T-helper 2 cell treated with Interferon-gamma antibody and Interleukin-4, amounts not matched to agents 5 μg/mL and 100 μg/mL, for 36 hours (primary cell): ENCODE measurements around the gene ITM2C.

Experiments used
- DNase-seq: peaks from one replicate; pipeline ENCODE4 v3.0.0; 2021; ENCODE audit warnings: low spot score
- H3K27ac Mint-ChIP-seq: one replicate; pipeline ENCODE4 v1.8.0; 2021; ENCODE audit warnings: mild to moderate bottlenecking, mixed read lengths
- H3K27me3 Mint-ChIP-seq: one replicate; pipeline ENCODE4 v1.8.0; 2021; ENCODE audit warnings: low read depth, mixed read lengths
- H3K36me3 Mint-ChIP-seq: one replicate; pipeline ENCODE4 v1.8.0; 2021; ENCODE audit warnings: low read depth, mixed read lengths
- H3K4me1 Mint-ChIP-seq: one replicate; pipeline ENCODE4 v1.8.0; 2021; ENCODE audit warnings: low read depth, mixed read lengths
- H3K4me3 Mint-ChIP-seq: one replicate; pipeline ENCODE4 v1.8.0; 2022; ENCODE audit warnings: mild to moderate bottlenecking, moderate library complexity, mixed read lengths
- H3K9me3 Mint-ChIP-seq: one replicate; pipeline ENCODE4 v1.8.0; 2021; ENCODE audit warnings: mixed read lengths

The ITM2C gene

GRCh38 chr2:230865307-230865765 lies 594 bp downstream of the ITM2C start:
- H3K27me3 Mint-ChIP-seq: peaks cover 46% of the 10 kb centered on the region
- DNase-seq: no peak
- no peaks in the 10 kb centered on the region for H3K9me3 Mint-ChIP-seq
- H3K4me1 Mint-ChIP-seq: peaks cover 19% of the 10 kb centered on the region
- H3K36me3 Mint-ChIP-seq: peaks cover 1% of the 10 kb centered on the region
- no peak overlapping the region for H3K27ac Mint-ChIP-seq
- peak overlapping the region; percentile 94 for H3K4me3 Mint-ChIP-seq

DNA sequence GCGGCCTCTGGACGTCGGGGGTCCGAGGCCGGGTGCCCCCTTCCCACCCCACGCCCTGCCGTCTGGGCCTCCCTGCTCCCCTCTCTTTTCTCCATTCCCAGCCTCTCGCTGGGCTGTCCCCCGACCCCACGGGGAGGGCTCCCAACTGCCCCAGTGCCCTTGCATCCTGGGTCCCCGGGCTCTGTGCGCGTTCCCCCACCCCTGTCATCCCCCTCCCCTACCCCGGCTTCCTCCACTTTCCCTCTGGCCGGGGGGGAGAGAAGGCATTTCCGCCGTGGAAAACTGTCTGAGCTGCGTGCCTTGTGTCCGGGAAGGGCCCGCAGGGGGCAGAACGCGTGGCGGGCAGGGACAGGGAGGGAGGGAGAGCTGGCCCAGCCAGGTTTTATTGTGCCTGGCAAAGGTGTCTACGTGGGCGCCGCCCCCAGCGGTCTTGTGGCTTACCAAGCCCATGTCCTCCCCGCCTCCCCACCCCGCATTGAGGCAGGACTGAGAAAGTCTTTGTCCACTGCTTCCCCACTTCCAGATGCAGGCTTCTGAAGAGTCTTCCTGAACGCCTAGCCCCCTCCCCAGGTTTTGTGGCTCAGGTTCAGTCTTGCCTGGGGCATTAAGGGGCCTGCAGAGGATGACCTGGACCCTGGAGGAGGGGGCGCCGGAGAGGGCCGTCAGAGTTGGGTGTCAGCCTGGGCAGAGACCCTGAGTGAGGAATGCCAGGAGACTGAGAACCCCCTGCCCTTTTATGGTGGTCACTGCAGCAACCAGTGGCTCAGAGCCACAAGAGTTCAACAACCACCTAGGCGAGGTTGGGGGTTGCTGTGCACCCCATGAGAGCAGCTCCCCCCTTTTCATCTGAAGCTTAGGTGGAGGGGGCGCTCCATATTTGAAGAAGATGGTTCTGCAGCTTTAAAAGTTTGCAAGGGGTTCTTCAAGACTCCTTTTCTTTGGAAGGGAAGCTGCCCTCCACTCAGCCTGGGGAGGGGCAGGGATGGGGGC lies 1.3 kb downstream of the ITM2C start:
- Mint-ChIP-seq H3K9me3 (no peaks in the 10 kb centered on the region), H3K27ac (no peak overlapping the region), H3K27me3 (peaks cover 42% of the 10 kb centered on the region), H3K4me3 (peak overlapping the region; percentile 94), H3K4me1 (peaks cover 19% of the 10 kb centered on the region), H3K36me3 (peaks cover 1% of the 10 kb centered on the region)
- no peak for DNase-seq

DNA sequence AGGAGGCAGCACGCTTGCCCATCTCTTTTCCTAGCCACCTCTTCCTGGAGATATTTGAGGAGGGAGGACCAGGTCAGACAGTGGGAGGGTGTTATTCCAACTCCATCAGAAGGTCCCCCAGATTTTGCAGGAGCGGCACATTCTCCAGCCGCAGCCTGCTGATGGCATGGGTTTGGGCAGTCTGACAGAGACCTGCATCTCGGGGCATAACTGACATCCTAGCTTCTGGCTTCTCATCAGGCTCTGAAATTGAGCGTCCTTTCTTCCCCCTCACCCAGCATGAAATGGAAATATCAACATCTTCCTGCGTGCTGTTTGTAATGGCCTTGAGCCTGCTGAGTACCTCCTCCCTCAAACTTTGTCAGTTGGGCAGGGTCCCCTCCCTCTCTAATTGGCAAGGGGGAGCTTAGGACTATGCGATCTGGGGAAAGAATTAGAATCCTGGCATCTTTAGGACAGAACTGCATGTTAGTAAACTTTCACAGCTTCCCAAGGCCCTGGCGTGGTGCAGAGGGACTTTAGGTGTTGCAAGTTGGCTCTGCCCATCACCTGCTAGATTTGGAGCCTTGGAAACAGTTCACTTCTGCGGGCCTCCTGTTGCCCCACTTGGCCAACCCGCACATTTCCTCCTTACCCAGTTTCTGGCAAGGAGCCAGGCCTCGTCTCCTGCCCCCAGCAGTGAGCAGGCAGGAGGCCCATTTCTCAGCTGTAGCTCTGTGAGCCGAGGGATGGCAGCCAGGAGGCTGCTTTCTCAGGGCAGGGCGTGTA lies 2.2 kb downstream of the ITM2C start:
- H3K27me3 Mint-ChIP-seq: peaks cover 35% of the 10 kb centered on the region
- no peak overlapping the region for H3K27ac Mint-ChIP-seq
- H3K9me3 Mint-ChIP-seq: no peaks in the 10 kb centered on the region
- H3K4me1 Mint-ChIP-seq: peaks cover 13% of the 10 kb centered on the region
- no peak overlapping the region for H3K4me3 Mint-ChIP-seq
- H3K36me3 Mint-ChIP-seq: peaks cover 1% of the 10 kb centered on the region
- no peak for DNase-seq

GRCh38 chr2:230868161-230868946 lies 3.6 kb downstream of the ITM2C start:
- peaks cover 1% of the 10 kb centered on the region for H3K36me3 Mint-ChIP-seq
- peaks cover 13% of the 10 kb centered on the region for H3K4me1 Mint-ChIP-seq
- H3K9me3 Mint-ChIP-seq: no peaks in the 10 kb centered on the region
- H3K27ac Mint-ChIP-seq: no peak overlapping the region
- H3K27me3 Mint-ChIP-seq: peaks cover 24% of the 10 kb centered on the region
- H3K4me3 Mint-ChIP-seq: no peak overlapping the region
- no peak for DNase-seq

- Mint-ChIP-seq H3K27ac (no peak overlapping the region), H3K36me3 (peaks cover 1% of the 10 kb centered on the region), H3K4me3 (no peak overlapping the region), H3K27me3 (peaks cover 15% of the 10 kb centered on the region), H3K9me3 (no peaks in the 10 kb centered on the region), H3K4me1 (peaks cover 11% of the 10 kb centered on the region)
- no peak for DNase-seq
These were observed 4.5 kb downstream of the ITM2C start for GRCh38 chr2:230868947-230869913.

GRCh38 chr2:230869914-230870543 lies 5.3 kb downstream of the ITM2C start:
- H3K4me1 Mint-ChIP-seq: peaks cover 8% of the 10 kb centered on the region
- no peaks in the 10 kb centered on the region for H3K36me3 Mint-ChIP-seq
- no peak overlapping the region for H3K4me3 Mint-ChIP-seq
- no peak for DNase-seq
- peaks cover 11% of the 10 kb centered on the region for H3K27me3 Mint-ChIP-seq
- H3K9me3 Mint-ChIP-seq: no peaks in the 10 kb centered on the region
- H3K27ac Mint-ChIP-seq: no peak overlapping the region

DNA sequence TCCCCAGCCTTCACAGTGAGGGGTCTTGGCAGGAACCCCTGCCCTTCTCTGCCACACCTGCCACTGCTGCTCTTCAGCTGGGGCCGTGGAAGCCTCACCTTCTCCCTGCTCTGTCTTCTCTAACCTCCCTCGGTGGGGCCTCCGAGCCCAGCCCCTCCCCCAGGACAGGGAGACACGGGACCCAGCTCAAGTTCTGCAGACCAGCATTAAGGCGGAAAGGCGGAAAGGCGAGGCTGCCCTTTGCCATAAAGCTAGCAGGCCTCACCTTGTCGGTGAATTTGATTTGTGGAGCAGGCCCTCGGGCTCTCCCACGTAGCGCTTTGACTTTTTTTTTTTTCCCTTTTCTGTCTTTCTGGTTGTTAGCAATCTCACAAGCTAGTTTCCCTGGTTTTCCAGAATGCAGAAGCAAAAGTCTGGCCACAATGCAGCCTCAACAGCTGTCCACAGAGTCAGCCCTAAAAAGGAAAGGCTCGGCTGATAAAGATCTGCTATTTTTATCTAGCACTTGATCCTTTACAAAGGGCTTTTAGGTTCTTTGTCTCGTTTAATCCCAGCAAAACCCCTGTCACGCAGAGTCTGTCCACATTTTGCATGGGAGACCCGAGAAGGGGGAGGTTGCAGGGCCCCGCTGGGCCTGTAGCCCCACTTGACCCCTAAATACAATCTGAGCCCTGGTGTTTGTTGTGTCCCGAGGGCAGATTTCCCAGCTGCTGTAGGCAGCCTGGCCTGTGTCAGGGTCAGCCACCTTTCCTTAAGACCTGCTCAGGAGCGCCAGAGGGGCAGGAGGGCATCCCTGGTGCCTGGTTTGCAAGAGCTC lies 6.0 kb downstream of the ITM2C start:
- no peak overlapping the region for H3K27ac Mint-ChIP-seq
- H3K36me3 Mint-ChIP-seq: no peaks in the 10 kb centered on the region
- no peak overlapping the region for H3K4me3 Mint-ChIP-seq
- H3K4me1 Mint-ChIP-seq: peaks cover 8% of the 10 kb centered on the region
- peaks cover 9% of the 10 kb centered on the region for H3K27me3 Mint-ChIP-seq
- no peaks in the 10 kb centered on the region for H3K9me3 Mint-ChIP-seq
- no peak for DNase-seq

- Mint-ChIP-seq H3K4me3 (no peak overlapping the region), H3K36me3 (no peaks in the 10 kb centered on the region), H3K27me3 (peaks cover 7% of the 10 kb centered on the region), H3K9me3 (no peaks in the 10 kb centered on the region), H3K27ac (no peak overlapping the region), H3K4me1 (peaks cover 4% of the 10 kb centered on the region)
- DNase-seq: no peak
These were observed 6.8 kb downstream of the ITM2C start for GRCh38 chr2:230871361-230872150.

GRCh38 chr2:230872151-230872967 lies 7.6 kb downstream of the ITM2C start:
- Mint-ChIP-seq H3K36me3 (no peaks in the 10 kb centered on the region), H3K4me3 (no peak overlapping the region), H3K4me1 (no peaks in the 10 kb centered on the region), H3K9me3 (no peaks in the 10 kb centered on the region), H3K27me3 (peaks cover 3% of the 10 kb centered on the region), H3K27ac (no peak overlapping the region)
- no peak for DNase-seq

- no peak overlapping the region for H3K4me3 Mint-ChIP-seq
- H3K27ac Mint-ChIP-seq: no peak overlapping the region
- H3K4me1 Mint-ChIP-seq: no peaks in the 10 kb centered on the region
- DNase-seq: no peak
- H3K9me3 Mint-ChIP-seq: no peaks in the 10 kb centered on the region
- H3K36me3 Mint-ChIP-seq: no peaks in the 10 kb centered on the region
- H3K27me3 Mint-ChIP-seq: peaks cover 3% of the 10 kb centered on the region
These were observed 8.4 kb downstream of the ITM2C start for GRCh38 chr2:230872968-230873660.
